Caco-2 (cell line): ENCODE results near the gene MED8. TPM values are rescaled to one million over a fixed set of nuclear protein-coding genes. Genes with fewer than 3 reads are reported as not detected.

Experiments
- BruUV-seq: library from RNA; stranded (reverse); fragments of 400-500 nt; replicated peaks from 2 replicates; lab custom pipeline; 2021; lab: Mats Ljungman, UMichigan
- CTCF ChIA-PET: fragments of 300-600 bp; sonication (Branson Sonifier 250); formaldehyde crosslinking; loops from one replicate; lab custom pipeline; 2022; ENCODE audit warnings: antibody characterized with exemption; lab: Charles Lee
- POLR2A ChIA-PET: fragments of 300-600 bp; sonication (Branson Sonifier 250); formaldehyde crosslinking; loops from one replicate; lab custom pipeline; 2022; ENCODE audit warnings: antibody characterized with exemption; lab: Charles Lee
- DNase-seq, 2 experiments: peaks; one replicate each; pipeline versions ENCODE4 v3.0.0 to v3.0.0-alpha.2; 2020 to 2022
- H3K27me3 ChIP-seq: replicated peaks from 2 replicates; pipeline ENCODE4 v1.6.0; 2011; ENCODE audit warnings: low read length; ENCODE audit not compliant: control insufficient read depth, insufficient read depth
- H3K36me3 ChIP-seq: 2 replicates; pipeline ENCODE4 v1.5.1; 2011; ENCODE audit warnings: low read length; ENCODE audit not compliant: control insufficient read depth, insufficient read depth
- H3K4me1 ChIP-seq: fragments of 250-450 bp; sonication (Bioruptor Pico); 2 replicates; pipeline ENCODE4 v1.5.1; 2020; ENCODE audit warnings: mild to moderate bottlenecking
- H3K4me3 ChIP-seq: 2 replicates; pipeline ENCODE4 v1.5.1; 2011; ENCODE audit warnings: low read depth, mild to moderate bottlenecking, control low read depth, low read length
- H3K9me3 ChIP-seq: fragments of 250-450 bp; sonication (Bioruptor Pico); 2 replicates; pipeline ENCODE4 v1.5.1; 2020; ENCODE audit warnings: mild to moderate bottlenecking, moderate library complexity
- H3K27ac Mint-ChIP-seq: one replicate; pipeline ENCODE4 v1.8.0; 2022; ENCODE audit warnings: mixed read lengths; ENCODE audit not compliant: unreplicated experiment
- H3K27me3 Mint-ChIP-seq: one replicate; pipeline ENCODE4 v1.8.0; 2022; ENCODE audit warnings: mixed read lengths; ENCODE audit not compliant: insufficient read depth, unreplicated experiment
- H3K36me3 Mint-ChIP-seq: one replicate; pipeline ENCODE4 v1.8.0; 2022; ENCODE audit warnings: mild to moderate bottlenecking, mixed read lengths; ENCODE audit not compliant: insufficient read depth, unreplicated experiment
- H3K4me1 Mint-ChIP-seq: one replicate; pipeline ENCODE4 v1.8.0; 2022; ENCODE audit warnings: low read depth, mixed read lengths; ENCODE audit not compliant: unreplicated experiment
- H3K4me3 Mint-ChIP-seq: one replicate; pipeline ENCODE4 v1.8.0; 2022; ENCODE audit warnings: mild to moderate bottlenecking, moderate library complexity, mixed read lengths; ENCODE audit not compliant: unreplicated experiment
- H3K9me3 Mint-ChIP-seq: one replicate; pipeline ENCODE4 v1.8.0; 2022; ENCODE audit warnings: mixed read lengths; ENCODE audit not compliant: unreplicated experiment
- CTCF ChIP-seq, 2 experiments: fragments of 200-600 bp in 1 of 2; IDR thresholded peaks; 1 replicate in 1 of 2; 2 replicates in 1 of 2; pipeline versions ENCODE4 v1.5.1 to v1.8.0; 2011 to 2022; ENCODE audit warnings: antibody characterized with exemption in 1 of 2, control low read depth in 1 of 2, inconsistent platforms in 1 of 2, low read depth in 1 of 2, low read length in 1 of 2, mild to moderate bottlenecking in 1 of 2, moderate library complexity in 1 of 2; ENCODE audit not compliant: insufficient read depth in 1 of 2, severe bottlenecking in 1 of 2, unreplicated experiment in 1 of 2
- intact Hi-C: fragments of 100-400 bp; cut with micrococcal nuclease; formaldehyde crosslinking; loops from one replicate; pipeline ENCODE4 v1.10.0; 2022; ENCODE audit not compliant: unreplicated experiment
- total RNA-seq: library from RNA; stranded (reverse); gene quantifications from 2 replicates; pipeline ENCODE4 v1.2.3, GENCODE V29; 2022

Gene MED8
- total RNA-seq, 1 experiment from 2014 or later: 35.8 TPM

- intact Hi-C loops: no loop called here
- no peak for DNase-seq
- no TSS peak for BruUV-seq
- H3K4me3 Mint-ChIP-seq: no peak overlapping the region
- CTCF ChIA-PET: no interaction called here
- POLR2A ChIA-PET: no interaction called here
- Histone ChIP-seq H3K36me3 (no peaks in the 10 kb centered on the region), H3K4me3 (no peak overlapping the region), H3K4me1 (no peaks in the 10 kb centered on the region), H3K9me3 (no peaks in the 10 kb centered on the region), H3K27me3 (no peaks in the 10 kb centered on the region)
- TF ChIP-seq CTCF (IDR thresholded peaks at IDR 0.05; ENCODE audit: insufficient read depth in 1 of 2, low read depth in 1 of 2, low read length in 1 of 2, severe bottlenecking in 1 of 2, unreplicated experiment in 1 of 2): no peak
- peaks cover 15% of the 10 kb centered on the region for H3K4me1 Mint-ChIP-seq
- H3K9me3 Mint-ChIP-seq: no peaks in the 10 kb centered on the region
- H3K27ac Mint-ChIP-seq: no peak overlapping the region
- peaks cover 45% of the 10 kb centered on the region for H3K36me3 Mint-ChIP-seq
- no peaks in the 10 kb centered on the region for H3K27me3 Mint-ChIP-seq
Observed at GRCh38 chr1:43386676-43387075, 2.9 kb downstream of the MED8 start.

GRCh38 chr1:43383449-43383848 is 6.2 kb downstream of the MED8 start:
- H3K36me3 ChIP-seq: no peaks in the 10 kb centered on the region
- CTCF ChIA-PET: interaction anchor here (1.2 kb wide), 1 partner anchor 25 kb away, joined by 3 read pairs; the partner anchor contains the start of gene CDC20
- Mint-ChIP-seq H3K9me3 (no peaks in the 10 kb centered on the region), H3K4me3 (no peak overlapping the region), H3K27ac (no peak overlapping the region), H3K36me3 (peaks cover 35% of the 10 kb centered on the region), H3K27me3 (no peaks in the 10 kb centered on the region), H3K4me1 (peaks cover 6% of the 10 kb centered on the region)
- no peak for TF ChIP-seq CTCF (IDR thresholded peaks at IDR 0.05; ENCODE audit: insufficient read depth in 1 of 2, low read depth in 1 of 2, low read length in 1 of 2, severe bottlenecking in 1 of 2, unreplicated experiment in 1 of 2)
- no peak for DNase-seq
- no peaks in the 10 kb centered on the region for H3K27me3 ChIP-seq
- H3K4me3 ChIP-seq: no peak overlapping the region
- BruUV-seq: no TSS peak
- no peaks in the 10 kb centered on the region for H3K9me3 ChIP-seq
- POLR2A ChIA-PET: no interaction called here
- intact Hi-C loops: no loop called here
- H3K4me1 ChIP-seq: no peaks in the 10 kb centered on the region

- POLR2A ChIA-PET: no interaction called here
- Mint-ChIP-seq H3K4me3 (no peak overlapping the region), H3K9me3 (no peaks in the 10 kb centered on the region), H3K36me3 (peaks cover 28% of the 10 kb centered on the region), H3K27me3 (no peaks in the 10 kb centered on the region), H3K27ac (no peak overlapping the region), H3K4me1 (no peaks in the 10 kb centered on the region)
- Histone ChIP-seq H3K36me3 (no peaks in the 10 kb centered on the region), H3K4me3 (no peak overlapping the region), H3K9me3 (no peaks in the 10 kb centered on the region), H3K4me1 (no peaks in the 10 kb centered on the region), H3K27me3 (no peaks in the 10 kb centered on the region)
- no TSS peak for BruUV-seq
- intact Hi-C loops: no loop called here
- DNase-seq: no peak
- CTCF ChIA-PET: interaction anchor here (1.2 kb wide), 1 partner anchor 24 kb away, joined by 3 read pairs; the partner anchor contains the start of gene CDC20
- no peak for TF ChIP-seq CTCF (IDR thresholded peaks at IDR 0.05; ENCODE audit: insufficient read depth in 1 of 2, low read depth in 1 of 2, low read length in 1 of 2, severe bottlenecking in 1 of 2, unreplicated experiment in 1 of 2)
Observed at GRCh38 chr1:43382027-43382779, 7.4 kb downstream of the MED8 start.
